ENCODE results near the gene MSI2. TPM values are rescaled to one million over a fixed set of nuclear protein-coding genes. Genes with fewer than 3 reads are reported as not detected.

MSI2 gene
- total and polyA plus RNA-seq, 2 donors (not counting 3 experiments of a cell fraction or from before 2014, with no cell fraction given) = 20.9 to 59.3 TPM

DNA sequence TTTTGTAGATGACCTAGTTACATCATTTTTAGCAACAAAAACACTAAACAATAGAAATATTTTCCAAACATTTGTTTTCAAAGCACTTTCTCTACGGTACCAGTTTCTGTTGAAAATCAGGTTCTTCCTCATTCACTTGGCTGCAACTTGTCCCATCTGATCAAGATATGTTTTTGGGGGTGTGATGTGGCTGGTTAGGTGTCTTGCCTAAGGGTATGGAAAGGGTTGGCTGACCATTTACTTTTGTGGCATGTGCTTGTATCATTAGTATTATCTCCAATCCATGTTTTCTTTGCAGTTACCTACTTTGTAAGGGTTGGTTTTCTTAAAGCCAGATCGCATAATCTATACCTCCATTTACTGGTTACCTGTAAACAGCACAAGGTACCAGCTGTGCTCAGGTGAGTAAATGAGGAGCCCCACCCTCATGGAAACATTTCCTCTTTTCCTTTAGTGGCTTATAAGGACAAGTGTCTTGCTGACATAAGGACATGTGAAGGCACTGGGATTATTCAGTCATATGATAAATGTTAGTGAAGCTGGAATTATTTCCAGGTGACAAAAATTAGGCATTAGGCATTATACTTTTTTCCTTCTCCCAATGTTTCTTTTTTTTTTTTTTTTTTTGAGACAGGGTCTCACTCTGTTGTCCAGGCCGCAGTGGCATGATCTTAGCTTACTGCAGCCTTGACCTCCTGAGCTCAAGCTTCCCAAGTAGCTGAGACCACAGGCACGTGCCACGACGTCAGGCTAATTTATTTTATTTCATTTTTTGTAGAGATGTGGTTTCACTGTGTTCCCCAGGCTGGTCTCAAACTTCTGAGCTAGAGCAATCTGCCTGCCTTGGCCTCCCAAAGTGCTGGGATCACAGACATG, 326.8 kb downstream of the MSI2 start:
- Histone ChIP-seq H4K20me1 (replicated peaks; ENCODE audit: control insufficient read depth, extremely low read depth, insufficient read depth, low read length) (peaks cover 2% of the 10 kb centered on the region), H3K36me3 (ENCODE audit: control insufficient read depth in 2 of 2, extremely low read depth in 1 of 2, insufficient read depth in 2 of 2, low read length in 2 of 2) (no peaks in the 10 kb centered on the region), H2AFZ (ENCODE audit: low read depth, low read length) (no peak overlapping the region), H3K79me2 (ENCODE audit: control insufficient read depth, insufficient read depth, low read length) (no peaks in the 10 kb centered on the region), H3K4me3 (replicated peaks in 1 of 3; ENCODE audit: insufficient read depth in 1 of 3, low read depth in 1 of 3, low read length in 3 of 3) (no peak overlapping the region), H3K27ac (ENCODE audit: insufficient read depth, low read depth, low read length) (no peak overlapping the region), H3K9me1 (replicated peaks; ENCODE audit: control insufficient read depth, extremely low read depth, insufficient read depth, low read length) (no peaks in the 10 kb centered on the region), H3K4me1 (ENCODE audit: control insufficient read depth, extremely low read depth, insufficient read depth, low read length) (no peaks in the 10 kb centered on the region), H3K9ac (replicated peaks; ENCODE audit: extremely low read depth, insufficient read depth, low read length) (no peak overlapping the region), H3K27me3 (ENCODE audit: control insufficient read depth in 2 of 2, insufficient read depth in 2 of 2, low read length in 2 of 2) (no peaks in the 10 kb centered on the region), H3K9me3 (replicated peaks; ENCODE audit: control insufficient read depth, insufficient read depth, low read length) (no peaks in the 10 kb centered on the region), H3K4me2 (ENCODE audit: insufficient read depth, low read length) (no peak overlapping the region)
- ChIA-PET CTCF (interaction anchor here (1.2 to 1.7 kb wide), 2 partner anchors 89 to 340 kb away, joined by 4 to 6 read pairs; no protein-coding TSS in a partner anchor), POLR2A (no interaction called here)
- TF ChIP-seq FOS (IDR thresholded peaks at IDR 0.05; ENCODE audit: borderline replicate concordance, insufficient read depth, low read length) (no peak), MYC (IDR thresholded peaks at IDR 0.05; ENCODE audit: low read depth, low read length) (no peak), EZH2 (IDR thresholded peaks at IDR 0.05; ENCODE audit: borderline replicate concordance, low read depth, low read length, severe bottlenecking) (no peak), POLR2A (IDR thresholded peaks at IDR 0.05; ENCODE audit: low read depth, low read length) (no peak), POLR2AphosphoS5 (IDR thresholded peaks at IDR 0.05; ENCODE audit: insufficient read depth, low read depth, low read length) (no peak), GATA2 (IDR thresholded peaks at IDR 0.05; ENCODE audit: insufficient read depth, insufficient read length, low read depth, low read length) (no peak), JUN (IDR thresholded peaks at IDR 0.05; ENCODE audit: borderline replicate concordance, insufficient read depth, insufficient read length, low read depth) (no peak)
- TF ChIP-seq, protein P1, sequence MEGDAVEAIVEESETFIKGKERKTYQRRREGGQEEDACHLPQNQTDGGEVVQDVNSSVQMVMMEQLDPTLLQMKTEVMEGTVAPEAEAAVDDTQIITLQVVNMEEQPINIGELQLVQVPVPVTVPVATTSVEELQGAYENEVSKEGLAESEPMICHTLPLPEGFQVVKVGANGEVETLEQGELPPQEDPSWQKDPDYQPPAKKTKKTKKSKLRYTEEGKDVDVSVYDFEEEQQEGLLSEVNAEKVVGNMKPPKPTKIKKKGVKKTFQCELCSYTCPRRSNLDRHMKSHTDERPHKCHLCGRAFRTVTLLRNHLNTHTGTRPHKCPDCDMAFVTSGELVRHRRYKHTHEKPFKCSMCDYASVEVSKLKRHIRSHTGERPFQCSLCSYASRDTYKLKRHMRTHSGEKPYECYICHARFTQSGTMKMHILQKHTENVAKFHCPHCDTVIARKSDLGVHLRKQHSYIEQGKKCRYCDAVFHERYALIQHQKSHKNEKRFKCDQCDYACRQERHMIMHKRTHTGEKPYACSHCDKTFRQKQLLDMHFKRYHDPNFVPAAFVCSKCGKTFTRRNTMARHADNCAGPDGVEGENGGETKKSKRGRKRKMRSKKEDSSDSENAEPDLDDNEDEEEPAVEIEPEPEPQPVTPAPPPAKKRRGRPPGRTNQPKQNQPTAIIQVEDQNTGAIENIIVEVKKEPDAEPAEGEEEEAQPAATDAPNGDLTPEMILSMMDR (IDR thresholded peaks at IDR 0.05; ENCODE audit: extremely low read depth in 1 of 2, insufficient read depth in 1 of 2, low read depth in 1 of 2, low read length in 2 of 2) = no peak
- TF ChIP-seq, protein P2, sequence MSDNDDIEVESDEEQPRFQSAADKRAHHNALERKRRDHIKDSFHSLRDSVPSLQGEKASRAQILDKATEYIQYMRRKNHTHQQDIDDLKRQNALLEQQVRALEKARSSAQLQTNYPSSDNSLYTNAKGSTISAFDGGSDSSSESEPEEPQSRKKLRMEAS (IDR thresholded peaks at IDR 0.05; ENCODE audit: insufficient read depth, insufficient read length) = no peak
- no peak for FAIRE-seq
- intact Hi-C loops (cut with micrococcal nuclease) = no loop called here
- BruUV-seq (replicated peaks) = no TSS peak
- DNase-seq (ENCODE audit: low read depth, low spot score) = no peak
- dilution Hi-C loops (cut with MboI; ENCODE audit: extremely low pct_ligation_motif_present, low sequenced_read_pairs) = no loop called here

Measured in endothelial cell of umbilical vein (primary cell).